Osteoblast (primary cell): Measurements from ENCODE around the gene TAS1R2. TPM values are rescaled to one million over a fixed set of nuclear protein-coding genes. Genes with fewer than 3 reads are reported as not detected.

Experiments used
- DNase-seq: peaks from one replicate; pipeline ENCODE4 v3.0.0; 2011; ENCODE audit warnings: low spot score, mixed read lengths; ENCODE audit not compliant: insufficient read length; ENCODE audit errors: missing footprints
- H2AFZ ChIP-seq: 2 replicates; pipeline ENCODE4 v1.6.0; 2011; ENCODE audit warnings: mild to moderate bottlenecking, low read length
- H3K27ac ChIP-seq: 2 replicates; pipeline ENCODE4 v1.5.1; 2011; ENCODE audit warnings: mild to moderate bottlenecking, low read depth, low read length, moderate library complexity
- H3K27me3 ChIP-seq: 2 replicates; pipeline ENCODE4 v1.6.0; 2012; ENCODE audit warnings: mild to moderate bottlenecking, control low read depth, inconsistent platforms, low read length, moderate library complexity; ENCODE audit not compliant: insufficient read depth
- H3K36me3 ChIP-seq: 2 replicates; pipeline ENCODE4 v1.5.1; 2011; ENCODE audit warnings: mild to moderate bottlenecking, low read length, control low read depth, moderate library complexity; ENCODE audit not compliant: insufficient read depth
- H3K4me1 ChIP-seq: 2 replicates; pipeline ENCODE4 v1.5.1; 2011; ENCODE audit warnings: mild to moderate bottlenecking, low read length, control low read depth, moderate library complexity; ENCODE audit not compliant: insufficient read depth
- H3K4me2 ChIP-seq: 2 replicates; pipeline ENCODE4 v1.6.0; 2011; ENCODE audit warnings: mild to moderate bottlenecking, low read length; ENCODE audit not compliant: insufficient read depth
- H3K4me3 ChIP-seq: fragments of 200-600 bp; sonication (generic); 3 replicates; pipeline ENCODE4 v1.5.1; 2012; ENCODE audit warnings: mild to moderate bottlenecking, low read length, inconsistent platforms; ENCODE audit not compliant: insufficient read depth
- H3K79me2 ChIP-seq: 2 replicates; pipeline ENCODE4 v1.6.0; 2012; ENCODE audit warnings: mild to moderate bottlenecking, low read length, control low read depth, inconsistent platforms; ENCODE audit not compliant: insufficient read depth
- H3K9me3 ChIP-seq: 2 replicates; pipeline ENCODE4 v1.5.1; 2011; ENCODE audit warnings: low read depth, low read length, control low read depth
- H4K20me1 ChIP-seq: 2 replicates; pipeline ENCODE4 v1.6.0; 2012; ENCODE audit warnings: mild to moderate bottlenecking, low read length, control low read depth; ENCODE audit not compliant: insufficient read depth
- small RNA-seq: library from RNA; depleted of rRNA; stranded (forward); fragments of <200 nt; gene quantifications from one replicate; pipeline ENCODE3, GENCODE V24; 2012
- total RNA-seq: library from RNA; depleted of rRNA; stranded (reverse); fragments of >200 nt; gene quantifications from 2 replicates; pipeline ENCODE4 v1.2.3, GENCODE V29; 2012
- TF ChIP-seq, protein P1 (sequence below): IDR thresholded peaks from 2 replicates; pipeline ENCODE4 v1.5.1; 2011; ENCODE audit warnings: mild to moderate bottlenecking, low read depth, low read length, moderate library complexity; ENCODE audit errors: extremely low read depth

The TAS1R2 gene
- total RNA-seq, 1 donor = not detected

DNA sequence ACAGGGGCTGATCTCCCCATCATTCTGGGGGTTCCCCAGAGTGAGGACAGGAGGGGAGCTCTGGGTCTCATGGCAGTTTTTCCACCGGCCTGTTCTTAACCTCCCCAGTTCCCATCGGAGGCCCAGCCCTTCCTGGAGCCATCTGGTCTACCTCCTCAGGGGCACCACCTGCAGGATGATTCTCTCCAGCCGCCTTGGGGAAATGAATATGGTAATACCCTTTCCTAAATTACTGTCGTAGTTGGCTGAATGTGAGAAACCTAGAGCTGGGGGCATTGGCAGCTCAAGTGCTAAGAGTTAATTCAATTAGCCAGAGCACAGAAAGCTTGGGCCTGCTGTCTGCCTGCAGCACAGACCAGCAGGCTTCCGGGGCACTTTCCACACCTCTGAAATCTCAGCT lies 64.9 kb downstream of the TAS1R2 start:
- Histone ChIP-seq H3K4me2 (no peak overlapping the region), H3K4me3 (no peak overlapping the region), H3K9me3 (no peaks in the 10 kb centered on the region), H3K79me2 (no peaks in the 10 kb centered on the region), H3K27ac (no peak overlapping the region), H4K20me1 (no peaks in the 10 kb centered on the region), H3K27me3 (no peaks in the 10 kb centered on the region), H2AFZ (no peak overlapping the region), H3K36me3 (no peaks in the 10 kb centered on the region), H3K4me1 (no peaks in the 10 kb centered on the region)
- no peak for DNase-seq
- TF ChIP-seq, protein P1, sequence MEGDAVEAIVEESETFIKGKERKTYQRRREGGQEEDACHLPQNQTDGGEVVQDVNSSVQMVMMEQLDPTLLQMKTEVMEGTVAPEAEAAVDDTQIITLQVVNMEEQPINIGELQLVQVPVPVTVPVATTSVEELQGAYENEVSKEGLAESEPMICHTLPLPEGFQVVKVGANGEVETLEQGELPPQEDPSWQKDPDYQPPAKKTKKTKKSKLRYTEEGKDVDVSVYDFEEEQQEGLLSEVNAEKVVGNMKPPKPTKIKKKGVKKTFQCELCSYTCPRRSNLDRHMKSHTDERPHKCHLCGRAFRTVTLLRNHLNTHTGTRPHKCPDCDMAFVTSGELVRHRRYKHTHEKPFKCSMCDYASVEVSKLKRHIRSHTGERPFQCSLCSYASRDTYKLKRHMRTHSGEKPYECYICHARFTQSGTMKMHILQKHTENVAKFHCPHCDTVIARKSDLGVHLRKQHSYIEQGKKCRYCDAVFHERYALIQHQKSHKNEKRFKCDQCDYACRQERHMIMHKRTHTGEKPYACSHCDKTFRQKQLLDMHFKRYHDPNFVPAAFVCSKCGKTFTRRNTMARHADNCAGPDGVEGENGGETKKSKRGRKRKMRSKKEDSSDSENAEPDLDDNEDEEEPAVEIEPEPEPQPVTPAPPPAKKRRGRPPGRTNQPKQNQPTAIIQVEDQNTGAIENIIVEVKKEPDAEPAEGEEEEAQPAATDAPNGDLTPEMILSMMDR = no peak

DNA sequence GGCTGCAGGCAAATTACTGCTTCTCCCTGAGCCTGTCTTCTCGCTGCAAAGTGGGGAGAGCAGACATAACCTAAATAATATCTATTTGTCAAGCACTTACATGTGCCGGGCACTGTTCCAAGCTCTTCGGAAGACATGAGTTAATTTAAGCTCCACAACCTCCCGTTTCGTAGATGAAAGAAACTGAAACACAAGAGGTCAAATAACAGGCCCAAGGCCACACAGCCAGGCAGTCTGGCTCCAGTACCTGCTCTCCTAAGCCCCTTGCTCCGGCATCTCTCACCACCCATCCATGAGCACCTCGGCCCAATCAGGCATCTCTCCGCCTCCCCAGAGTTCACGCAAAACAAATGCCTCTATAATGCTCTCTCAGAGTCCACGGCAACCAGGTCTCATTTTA lies 65.4 kb downstream of the TAS1R2 start:
- Histone ChIP-seq H4K20me1 (no peaks in the 10 kb centered on the region), H3K27ac (no peak overlapping the region), H3K79me2 (no peaks in the 10 kb centered on the region), H3K9me3 (no peaks in the 10 kb centered on the region), H2AFZ (no peak overlapping the region), H3K4me1 (no peaks in the 10 kb centered on the region), H3K4me2 (no peak overlapping the region), H3K27me3 (peaks cover 4% of the 10 kb centered on the region), H3K4me3 (no peak overlapping the region), H3K36me3 (no peaks in the 10 kb centered on the region)
- TF ChIP-seq, protein P1 = no peak
- no peak for DNase-seq

DNA sequence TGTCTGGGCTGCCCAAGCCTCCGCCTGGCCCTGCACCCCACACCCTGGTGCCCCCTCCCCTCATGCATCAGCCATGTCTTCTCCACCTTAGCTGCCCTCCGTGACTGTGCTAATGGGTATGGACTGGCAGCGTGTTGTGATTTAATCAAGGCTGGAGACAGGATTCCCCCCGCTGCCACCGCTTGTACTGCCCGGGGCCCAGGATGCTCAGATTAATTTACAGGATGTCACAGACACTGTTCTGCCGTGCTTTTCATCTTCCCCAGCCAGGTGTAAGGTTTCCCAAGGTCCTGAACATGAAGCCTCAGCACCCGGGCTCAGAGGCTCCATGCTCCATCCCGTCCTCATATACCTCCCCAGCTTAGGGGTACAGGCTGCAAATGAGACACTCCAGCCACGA lies 66.3 kb downstream of the TAS1R2 start:
- Histone ChIP-seq H3K4me3 (no peak overlapping the region), H3K27ac (no peak overlapping the region), H3K4me2 (no peak overlapping the region), H3K4me1 (no peaks in the 10 kb centered on the region), H3K9me3 (no peaks in the 10 kb centered on the region), H2AFZ (no peak overlapping the region), H4K20me1 (no peaks in the 10 kb centered on the region), H3K27me3 (peaks cover 5% of the 10 kb centered on the region), H3K36me3 (no peaks in the 10 kb centered on the region), H3K79me2 (no peaks in the 10 kb centered on the region)
- no peak for DNase-seq
- TF ChIP-seq, protein P1 = no peak

DNA sequence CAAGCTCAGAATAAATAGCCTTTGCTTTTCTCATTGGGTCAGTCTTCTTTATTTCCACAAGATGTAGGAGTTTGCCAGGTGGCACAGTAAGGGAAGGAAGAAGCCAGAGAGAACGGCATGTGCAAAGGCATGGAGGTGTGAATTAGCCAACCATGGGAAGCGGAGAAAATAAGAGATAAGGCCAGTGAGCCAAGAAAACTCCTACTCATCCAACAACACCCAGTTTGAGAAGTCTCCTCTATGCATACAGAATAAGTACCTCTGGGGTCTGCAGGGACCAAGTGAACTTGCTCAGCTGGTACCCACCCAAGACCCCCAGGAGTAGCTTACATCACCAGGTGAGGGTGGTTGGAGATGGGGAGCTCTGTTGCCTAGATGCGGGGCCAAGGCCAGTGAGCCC lies 66.7 kb downstream of the TAS1R2 start:
- H3K27me3 ChIP-seq = peaks cover 5% of the 10 kb centered on the region

More for the DNA sequence above, 66.7 kb downstream of the TAS1R2 start:
- Histone ChIP-seq H2AFZ (no peak overlapping the region), H3K79me2 (no peaks in the 10 kb centered on the region), H3K27ac (no peak overlapping the region), H3K4me3 (no peak overlapping the region), H4K20me1 (no peaks in the 10 kb centered on the region), H3K9me3 (no peaks in the 10 kb centered on the region), H3K36me3 (no peaks in the 10 kb centered on the region), H3K4me1 (no peaks in the 10 kb centered on the region), H3K4me2 (no peak overlapping the region)
- TF ChIP-seq, protein P1 = no peak
- DNase-seq = no peak

Small RNA genes within 50 kb of the gene (small RNA-seq; reads per million reads assigned to genes)
- gene MIR1290 (not detected), gene MIR4695 (not detected)

Other genes starting within 250 kb of the TAS1R2 start
- not detected in 2 replicates for gene PAX7, start 228.8 kb downstream of the TAS1R2 start, total RNA-seq
- 28.6 and 31.8 TPM in 2 replicates for gene ALDH4A1, start 42.9 kb upstream of the TAS1R2 start, total RNA-seq
- 6.8 and 10.9 TPM in 2 replicates for gene IFFO2, start 97.0 kb upstream of the TAS1R2 start, total RNA-seq